ENCODE data around the gene PDZRN4.
"Not testable (repeated sequence)": the region's sequence is repeated elsewhere in the genome, so short reads cannot be mapped to it uniquely, and the experiment has no call there.

PDZRN4 gene

DNA sequence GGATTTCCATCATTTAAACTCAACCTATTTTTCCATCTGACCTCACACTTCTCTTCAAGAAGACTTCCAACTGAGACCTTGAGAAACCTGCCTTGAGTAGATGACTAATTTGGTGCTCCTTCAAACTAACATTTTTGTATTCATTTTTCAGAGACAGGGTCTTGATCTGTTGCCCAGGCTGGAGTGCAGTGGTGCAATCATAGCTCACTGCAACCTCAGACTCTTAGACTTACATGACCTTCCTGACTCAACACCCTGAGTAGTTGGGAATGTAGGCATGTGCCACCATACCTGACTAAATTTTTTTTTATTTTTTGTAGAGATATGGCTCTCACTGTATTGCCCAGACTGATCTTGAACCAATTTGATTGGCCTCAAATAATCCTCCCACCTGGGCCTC is 389.9 kb downstream of the PDZRN4 start:
- Mint-ChIP-seq H3K27ac (no peak overlapping the region), H3K9me3 (no peaks in the 10 kb centered on the region), H3K27me3 (no peaks in the 10 kb centered on the region), H3K36me3 (ENCODE audit: low read depth) (no peaks in the 10 kb centered on the region), H3K4me3 (no peak overlapping the region), H3K4me1 (ENCODE audit: low read depth) (no peaks in the 10 kb centered on the region)

DNA sequence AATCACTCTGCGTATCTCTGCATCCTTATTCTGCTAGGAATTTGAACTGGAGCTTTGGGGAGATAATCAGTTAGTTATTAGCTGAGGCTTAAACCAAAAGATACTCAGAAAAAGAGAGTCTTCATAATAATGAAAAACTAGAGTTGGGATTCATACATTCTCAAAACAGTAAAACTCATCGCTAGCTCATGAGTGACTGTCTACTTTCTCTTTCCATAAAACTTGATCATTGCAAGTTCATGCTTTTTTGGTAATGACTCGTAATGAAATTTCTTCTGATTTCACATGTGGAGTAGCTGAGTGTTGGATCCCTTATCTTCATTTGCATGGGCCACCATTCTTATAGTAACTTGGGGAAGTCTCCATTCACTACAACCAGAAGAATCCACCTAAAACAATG is 397.7 kb downstream of the PDZRN4 start:
- no peaks in the 10 kb centered on the region for H3K9me3 Mint-ChIP-seq
- H3K4me3 Mint-ChIP-seq: no peak overlapping the region
- H3K4me1 Mint-ChIP-seq (ENCODE audit: low read depth): no peaks in the 10 kb centered on the region
- H3K27me3 Mint-ChIP-seq: no peaks in the 10 kb centered on the region
- H3K36me3 Mint-ChIP-seq (ENCODE audit: low read depth): no peaks in the 10 kb centered on the region
- no peak overlapping the region for H3K27ac Mint-ChIP-seq

DNA sequence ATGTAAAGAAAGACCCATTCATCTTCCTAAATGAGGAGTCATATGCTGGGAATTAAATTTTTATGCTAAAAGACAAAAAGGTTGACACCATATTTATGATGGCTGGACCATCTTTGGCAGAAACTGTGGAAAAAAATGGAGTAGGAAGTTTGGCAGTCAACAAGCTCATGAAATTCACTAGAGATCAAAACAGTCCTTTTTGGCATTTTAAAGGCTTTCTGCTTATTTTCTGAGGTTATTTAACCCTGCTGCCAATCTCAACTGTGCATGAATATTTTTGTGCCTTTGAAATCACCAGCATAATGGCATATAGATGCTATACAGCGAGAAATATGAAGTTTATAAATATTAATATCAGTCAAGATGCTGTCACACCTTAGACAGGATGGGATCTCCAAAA is 399.5 kb downstream of the PDZRN4 start:
- Mint-ChIP-seq H3K36me3 (ENCODE audit: low read depth) (no peaks in the 10 kb centered on the region), H3K27ac (no peak overlapping the region), H3K27me3 (no peaks in the 10 kb centered on the region), H3K4me3 (no peak overlapping the region), H3K4me1 (ENCODE audit: low read depth) (no peaks in the 10 kb centered on the region), H3K9me3 (no peaks in the 10 kb centered on the region)

DNA sequence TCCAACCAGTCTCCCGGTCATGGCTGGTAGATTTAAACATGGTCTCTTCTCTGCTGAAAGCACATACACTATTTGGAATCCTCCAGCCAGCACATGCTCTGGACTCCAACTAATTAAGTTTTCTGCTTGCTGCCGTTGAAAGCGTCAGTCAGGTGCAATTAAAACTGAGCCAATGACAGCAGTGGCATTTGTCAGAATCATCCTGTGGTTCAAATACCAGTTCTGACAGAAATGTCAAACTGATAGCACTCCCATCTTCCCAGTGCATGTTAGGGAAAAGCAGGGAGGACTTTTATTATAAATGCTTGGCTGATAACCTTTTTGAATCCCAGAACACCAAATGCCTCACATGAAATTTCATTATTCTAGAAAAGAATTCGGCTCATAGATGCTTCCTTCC is 401.8 kb downstream of the PDZRN4 start:
- H3K36me3 Mint-ChIP-seq (ENCODE audit: low read depth): no peaks in the 10 kb centered on the region
- H3K27ac Mint-ChIP-seq: no peak overlapping the region
- H3K4me3 Mint-ChIP-seq: no peak overlapping the region
- no peaks in the 10 kb centered on the region for H3K27me3 Mint-ChIP-seq
- no peaks in the 10 kb centered on the region for H3K9me3 Mint-ChIP-seq
- H3K4me1 Mint-ChIP-seq (ENCODE audit: low read depth): no peaks in the 10 kb centered on the region

DNA sequence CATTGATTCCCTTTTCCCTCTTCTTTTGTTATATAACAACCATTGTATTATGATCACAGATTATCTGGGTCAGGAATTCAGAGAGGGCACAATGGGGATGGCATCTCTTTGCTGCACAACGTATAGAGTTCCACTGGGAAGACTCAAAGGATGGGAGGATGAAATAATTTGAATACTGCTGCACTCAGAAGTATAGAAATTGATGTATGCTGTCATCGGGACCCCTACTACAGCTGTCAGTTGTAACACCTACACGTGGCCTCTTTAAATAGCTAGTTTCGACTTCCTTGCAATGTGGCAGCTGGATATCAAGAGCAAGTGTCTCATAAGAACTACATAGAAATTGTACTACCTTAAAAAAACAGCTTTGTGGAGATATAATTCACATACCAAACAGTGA is 408.1 kb downstream of the PDZRN4 start:
- no peaks in the 10 kb centered on the region for H3K4me1 Mint-ChIP-seq (ENCODE audit: low read depth)
- H3K36me3 Mint-ChIP-seq (ENCODE audit: low read depth): no peaks in the 10 kb centered on the region
- H3K27ac Mint-ChIP-seq: no peak overlapping the region
- no peak overlapping the region for H3K4me3 Mint-ChIP-seq
- H3K27me3 Mint-ChIP-seq: no peaks in the 10 kb centered on the region
- H3K9me3 Mint-ChIP-seq: no peaks in the 10 kb centered on the region

DNA sequence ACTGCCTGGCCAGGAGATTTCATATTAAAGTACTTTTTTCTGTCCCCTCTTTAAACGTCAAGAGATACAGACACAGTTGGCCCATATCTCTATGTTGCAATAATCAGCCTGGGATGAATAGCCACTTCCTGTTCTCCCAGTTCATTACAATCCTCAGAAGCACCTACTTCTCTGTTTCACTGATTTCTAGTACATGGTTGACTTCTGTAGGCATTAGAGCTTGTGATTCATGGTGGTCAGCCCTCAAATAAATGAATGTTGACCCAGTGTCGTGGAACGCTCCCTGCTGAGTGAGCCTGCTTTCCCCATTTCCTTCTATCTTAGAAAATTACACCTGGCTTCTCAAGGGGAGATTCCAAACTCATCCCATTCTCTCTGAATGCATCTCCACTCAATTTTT is 416.7 kb downstream of the PDZRN4 start:
- H3K27me3 Mint-ChIP-seq: no peaks in the 10 kb centered on the region
- H3K36me3 Mint-ChIP-seq (ENCODE audit: low read depth): no peaks in the 10 kb centered on the region
- H3K4me3 Mint-ChIP-seq: no peak overlapping the region
- no peaks in the 10 kb centered on the region for H3K4me1 Mint-ChIP-seq (ENCODE audit: low read depth)
- H3K27ac Mint-ChIP-seq: no peak overlapping the region
- no peaks in the 10 kb centered on the region for H3K9me3 Mint-ChIP-seq

DNA sequence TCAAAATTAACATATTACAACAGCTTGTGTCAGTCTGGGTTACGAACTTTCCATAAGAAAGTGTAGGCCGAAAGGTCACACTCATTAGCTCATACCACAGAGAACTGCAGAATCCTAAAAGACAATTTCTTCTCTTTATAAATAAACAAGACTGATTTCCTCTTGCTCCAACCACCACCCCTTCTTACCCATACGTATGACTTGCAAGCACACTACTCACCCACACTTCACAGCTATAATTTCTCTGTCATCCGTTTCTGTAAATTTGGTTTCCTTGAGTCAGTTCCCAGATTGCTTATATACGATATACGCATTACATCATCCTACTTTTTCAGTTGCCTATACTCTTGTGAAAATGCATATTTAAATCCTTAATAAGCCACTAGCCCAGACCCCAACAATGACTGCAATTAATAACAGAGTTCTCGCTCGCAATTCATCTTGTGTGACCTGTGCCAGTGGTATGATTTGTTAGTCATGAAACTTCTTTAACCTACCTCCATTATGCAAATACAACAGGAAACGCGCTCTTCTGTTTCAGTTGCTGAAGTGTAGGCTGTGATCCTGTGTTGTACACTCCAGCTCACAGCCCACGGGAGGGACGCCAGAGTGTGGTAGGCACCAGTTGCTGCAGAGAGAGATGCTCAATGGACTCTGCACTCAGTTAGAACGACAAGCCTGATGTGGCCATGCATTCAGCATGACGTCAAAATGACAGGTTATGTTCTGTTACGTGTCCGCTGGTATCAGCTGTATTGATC is 417.6 kb downstream of the PDZRN4 start:
- Mint-ChIP-seq H3K27ac (no peak overlapping the region), H3K9me3 (no peaks in the 10 kb centered on the region), H3K4me3 (no peak overlapping the region), H3K36me3 (ENCODE audit: low read depth) (no peaks in the 10 kb centered on the region), H3K27me3 (no peaks in the 10 kb centered on the region), H3K4me1 (ENCODE audit: low read depth) (no peaks in the 10 kb centered on the region)

DNA sequence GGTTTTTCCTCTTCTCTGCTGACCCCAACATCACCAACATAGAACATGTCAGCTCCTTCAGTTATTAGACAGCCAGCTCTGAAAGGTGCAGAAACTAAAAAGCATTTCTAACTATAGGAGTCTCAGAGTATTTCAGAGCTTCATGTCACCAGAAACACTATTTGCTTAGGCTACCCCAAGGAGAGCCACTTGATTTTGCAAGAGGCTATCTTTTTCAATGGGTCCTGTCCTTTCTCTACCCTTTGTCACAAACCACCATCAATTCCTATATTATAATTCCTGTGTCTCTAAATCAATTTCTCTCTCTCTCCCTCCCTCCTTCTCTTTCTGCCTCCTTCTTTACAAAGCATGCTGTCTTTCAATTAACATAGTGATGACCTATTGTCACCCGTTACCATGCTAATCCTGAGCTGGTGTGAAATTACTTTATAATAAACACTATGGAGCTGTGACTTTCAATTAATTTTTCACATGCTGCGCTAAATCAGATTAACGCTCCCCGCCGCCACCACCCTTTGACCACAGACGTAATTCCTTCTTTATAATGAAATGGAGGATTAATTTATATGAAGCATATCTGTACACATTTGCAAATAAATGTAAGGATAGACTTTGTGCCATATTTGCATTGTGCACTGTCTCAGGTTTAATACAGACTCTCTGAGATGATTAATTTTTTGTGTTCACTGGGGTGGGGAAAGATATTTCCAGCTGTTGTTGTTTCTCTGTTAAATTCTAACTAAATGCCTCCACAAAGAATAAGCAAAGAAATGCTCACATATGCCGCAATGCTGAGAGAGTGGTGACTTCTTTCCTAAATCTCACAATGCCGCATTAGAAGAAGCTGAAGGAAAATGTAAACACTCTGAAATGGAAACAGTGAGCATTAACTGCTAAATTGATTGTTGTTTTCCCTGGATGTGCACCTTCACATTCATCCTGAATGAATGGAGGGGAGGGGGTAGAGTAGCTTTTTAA is 418.6 kb downstream of the PDZRN4 start:
- Mint-ChIP-seq H3K27ac (no peak overlapping the region), H3K27me3 (no peaks in the 10 kb centered on the region), H3K4me1 (ENCODE audit: low read depth) (no peaks in the 10 kb centered on the region)

DNA sequence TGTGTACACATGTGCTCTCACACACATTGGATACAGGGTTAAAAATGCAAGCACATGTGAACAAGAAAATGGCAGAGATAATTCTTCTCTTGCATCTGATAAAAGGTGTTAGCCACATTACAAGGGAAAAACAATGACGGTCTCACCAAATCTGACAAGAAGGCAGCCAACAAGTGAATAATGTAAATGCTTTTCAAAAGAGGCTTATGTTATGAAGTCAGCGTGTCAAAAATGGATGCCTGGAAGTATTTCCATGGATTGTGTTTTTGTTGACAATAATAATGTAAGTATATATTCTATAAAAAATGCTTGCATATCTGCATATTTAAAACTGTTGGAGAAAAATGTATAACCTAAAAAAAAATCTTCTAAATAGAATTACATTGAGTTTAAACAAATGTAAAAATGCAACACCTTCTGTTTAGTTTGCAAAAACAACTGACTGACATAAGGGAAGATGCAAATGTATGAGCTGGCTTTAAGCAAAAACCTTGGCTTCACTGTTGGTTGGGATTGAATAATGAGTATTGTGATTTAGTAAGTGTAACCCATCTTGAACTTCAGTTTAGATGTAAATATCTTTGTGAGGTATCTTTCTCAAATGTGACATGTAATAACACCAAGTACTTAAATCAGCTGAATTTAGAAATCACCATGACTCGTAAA is 424.9 kb downstream of the PDZRN4 start:
- Mint-ChIP-seq H3K27me3 (no peaks in the 10 kb centered on the region), H3K4me3 (no peak overlapping the region), H3K4me1 (ENCODE audit: low read depth) (no peaks in the 10 kb centered on the region), H3K36me3 (ENCODE audit: low read depth) (no peaks in the 10 kb centered on the region), H3K27ac (no peak overlapping the region), H3K9me3 (no peaks in the 10 kb centered on the region)

More for the DNA sequence above, 418.6 kb downstream of the PDZRN4 start:
- Mint-ChIP-seq H3K4me3 (no peak overlapping the region), H3K36me3 (ENCODE audit: low read depth) (no peaks in the 10 kb centered on the region), H3K9me3 (no peaks in the 10 kb centered on the region)

DNA sequence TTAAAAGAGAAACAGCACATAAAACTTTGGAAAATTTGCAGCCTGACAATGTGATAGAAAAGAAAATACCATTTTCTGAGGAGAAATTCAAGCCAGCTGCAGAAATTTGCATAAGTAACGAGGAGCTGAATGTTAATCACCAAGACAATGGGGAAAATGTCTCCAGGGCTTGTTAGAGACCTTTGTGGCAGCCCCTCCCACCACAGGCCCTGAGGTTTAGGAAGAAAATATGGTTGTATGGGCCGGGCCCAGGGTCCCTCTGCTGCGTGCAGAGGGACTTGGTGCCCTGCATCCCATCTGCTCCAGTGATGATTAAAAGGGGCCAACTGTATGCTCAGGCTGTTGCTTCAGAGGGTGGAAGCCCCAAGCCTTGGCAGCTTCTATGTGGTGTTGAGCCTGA is 427.1 kb downstream of the PDZRN4 start:
- H3K36me3 Mint-ChIP-seq (ENCODE audit: low read depth); H3K27me3 Mint-ChIP-seq; H3K27ac Mint-ChIP-seq; H3K4me3 Mint-ChIP-seq; H3K9me3 Mint-ChIP-seq; H3K4me1 Mint-ChIP-seq (ENCODE audit: low read depth): not testable (repeated sequence)

DNA sequence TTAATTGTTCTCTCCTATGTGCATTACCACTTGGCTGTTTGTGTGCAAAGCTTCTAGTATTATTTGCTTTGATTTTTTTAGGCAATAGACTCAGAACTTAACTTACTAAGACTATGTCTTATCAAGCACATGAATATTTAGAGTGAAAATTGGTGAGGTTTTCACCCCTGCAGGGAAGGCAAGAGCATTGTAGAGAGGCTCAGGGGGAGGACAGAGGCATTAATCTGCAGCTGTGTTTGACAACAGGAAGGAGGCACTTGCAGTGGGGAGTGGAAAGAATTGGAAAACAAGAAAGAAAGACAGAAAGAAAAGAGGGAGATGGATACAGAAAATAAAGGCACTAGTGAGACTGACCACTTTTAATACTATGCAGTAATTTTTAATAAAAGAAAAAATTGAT is 431.6 kb downstream of the PDZRN4 start:
- Mint-ChIP-seq H3K4me1 (ENCODE audit: low read depth) (no peaks in the 10 kb centered on the region), H3K36me3 (ENCODE audit: low read depth) (no peaks in the 10 kb centered on the region), H3K27ac (no peak overlapping the region), H3K4me3 (no peak overlapping the region), H3K9me3 (no peaks in the 10 kb centered on the region), H3K27me3 (no peaks in the 10 kb centered on the region)

DNA sequence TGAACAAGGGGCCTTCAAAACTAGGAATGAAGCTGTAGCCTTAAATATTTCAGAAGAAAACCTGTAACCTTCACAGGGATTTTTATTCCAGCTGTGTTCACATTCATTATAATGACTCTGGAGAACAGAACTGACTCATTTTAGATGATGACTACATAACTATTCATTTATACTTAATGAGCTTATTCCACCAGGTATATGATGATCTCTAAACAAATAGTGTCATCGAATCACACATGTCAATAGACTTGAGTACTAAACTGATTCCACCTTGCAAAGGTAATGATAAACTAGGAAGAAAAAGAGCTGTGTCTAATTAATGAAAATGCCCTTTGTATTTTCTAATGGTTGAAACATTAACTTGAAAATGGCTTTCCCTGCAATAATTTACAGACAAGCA is 433.2 kb downstream of the PDZRN4 start:
- Mint-ChIP-seq H3K27ac (no peak overlapping the region), H3K36me3 (ENCODE audit: low read depth) (no peaks in the 10 kb centered on the region)

More for the DNA sequence above, 433.2 kb downstream of the PDZRN4 start:
- Mint-ChIP-seq H3K4me1 (ENCODE audit: low read depth) (no peaks in the 10 kb centered on the region), H3K27me3 (no peaks in the 10 kb centered on the region), H3K4me3 (no peak overlapping the region), H3K9me3 (no peaks in the 10 kb centered on the region)

Data from stimulated activated naive CD8-positive, alpha-beta T cell treated with anti-CD3 and anti-CD28 coated beads, Interleukin-15, Interleukin-2, amounts not matched to agents 100 ng/mL and 50 ng/mL, for 24 hours (primary cell).